Vagina (tissue), 2 donors: ENCODE data around the gene HLTF.

Experiments
- POLR2A ChIP-seq, 2 donors: fragments of 450-650 bp; IDR thresholded peaks; one replicate each; pipeline ENCODE4 v1.6.1; 2017; ENCODE audit warnings: antibody characterized with exemption in 2 of 2, mild to moderate bottlenecking in 2 of 2, moderate library complexity in 2 of 2
- POLR2AphosphoS5 ChIP-seq, 2 donors: sonication (generic); formaldehyde crosslinking; IDR thresholded peaks; one replicate each; pipeline ENCODE4 v1.9.0; 2017; ENCODE audit warnings: antibody characterized with exemption in 2 of 2, mild to moderate bottlenecking in 2 of 2, low read depth in 1 of 2; ENCODE audit not compliant: insufficient read depth in 1 of 2
- TF ChIP-seq, protein P1 (sequence below), 3 experiments: fragments of 450-650 bp in 2 of 3; fragments of 200-600 bp in 1 of 3; sonication (generic) in 1 of 3; IDR thresholded peaks; one replicate each; pipeline ENCODE4 v1.5.1; 2017 to 2019; ENCODE audit warnings: antibody characterized with exemption in 3 of 3, mild to moderate bottlenecking in 2 of 3, moderate library complexity in 2 of 3

DNA sequence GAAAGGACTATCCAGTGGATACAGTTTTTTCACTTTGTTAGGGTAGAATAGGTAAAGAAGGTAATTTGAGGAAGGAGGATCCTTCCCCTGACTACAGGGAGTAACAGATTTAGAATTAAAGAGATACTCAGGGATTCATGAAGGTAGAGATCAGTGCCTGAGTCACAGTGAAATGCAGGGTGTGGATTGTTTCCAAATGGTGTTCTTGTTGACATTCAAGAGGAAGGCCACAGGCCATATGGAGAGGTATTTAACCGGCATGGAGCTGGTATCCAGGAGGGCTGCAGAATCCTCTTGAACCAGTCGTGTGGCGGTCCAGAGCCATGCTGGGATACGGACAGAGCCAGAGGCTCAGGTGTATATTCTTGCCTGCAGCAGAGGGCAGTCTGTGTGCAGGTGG is 66.8 kb downstream of the HLTF start:
- TF ChIP-seq, protein P1, sequence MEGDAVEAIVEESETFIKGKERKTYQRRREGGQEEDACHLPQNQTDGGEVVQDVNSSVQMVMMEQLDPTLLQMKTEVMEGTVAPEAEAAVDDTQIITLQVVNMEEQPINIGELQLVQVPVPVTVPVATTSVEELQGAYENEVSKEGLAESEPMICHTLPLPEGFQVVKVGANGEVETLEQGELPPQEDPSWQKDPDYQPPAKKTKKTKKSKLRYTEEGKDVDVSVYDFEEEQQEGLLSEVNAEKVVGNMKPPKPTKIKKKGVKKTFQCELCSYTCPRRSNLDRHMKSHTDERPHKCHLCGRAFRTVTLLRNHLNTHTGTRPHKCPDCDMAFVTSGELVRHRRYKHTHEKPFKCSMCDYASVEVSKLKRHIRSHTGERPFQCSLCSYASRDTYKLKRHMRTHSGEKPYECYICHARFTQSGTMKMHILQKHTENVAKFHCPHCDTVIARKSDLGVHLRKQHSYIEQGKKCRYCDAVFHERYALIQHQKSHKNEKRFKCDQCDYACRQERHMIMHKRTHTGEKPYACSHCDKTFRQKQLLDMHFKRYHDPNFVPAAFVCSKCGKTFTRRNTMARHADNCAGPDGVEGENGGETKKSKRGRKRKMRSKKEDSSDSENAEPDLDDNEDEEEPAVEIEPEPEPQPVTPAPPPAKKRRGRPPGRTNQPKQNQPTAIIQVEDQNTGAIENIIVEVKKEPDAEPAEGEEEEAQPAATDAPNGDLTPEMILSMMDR (IDR thresholded peaks at IDR 0.05) = no peak
- TF ChIP-seq POLR2AphosphoS5 (IDR thresholded peaks at IDR 0.05; ENCODE audit: insufficient read depth in 1 of 2, low read depth in 1 of 2) (no peak), POLR2A (IDR thresholded peaks at IDR 0.05) (no peak)
